Brain microvascular endothelial cell (primary cell): ENCODE results near the gene GSG1L.

ENCODE experiments used
- DNase-seq: peaks from one replicate; pipeline ENCODE4 v3.0.0-alpha.2; 2020
- H3K27ac ChIP-seq: fragments of 250-450 bp; sonication (Bioruptor Pico); 2 replicates; pipeline ENCODE4 v1.5.1; 2020; ENCODE audit warnings: mild to moderate bottlenecking, moderate library complexity
- H3K27me3 ChIP-seq: fragments of 250-450 bp; sonication (Bioruptor Pico); replicated peaks from 2 replicates; pipeline ENCODE4 v1.5.1; 2020; ENCODE audit warnings: mild to moderate bottlenecking
- H3K36me3 ChIP-seq: fragments of 250-450 bp; sonication (Bioruptor Pico); replicated peaks from 2 replicates; pipeline ENCODE4 v1.5.1; 2020; ENCODE audit warnings: mild to moderate bottlenecking
- H3K4me3 ChIP-seq: 2 replicates; pipeline ENCODE4 v1.5.1; 2011; ENCODE audit warnings: low read depth, mild to moderate bottlenecking, control low read depth, low read length, moderate library complexity
- CTCF ChIP-seq: IDR thresholded peaks from 2 replicates; pipeline ENCODE4 v1.5.1; 2011; ENCODE audit warnings: low read depth, mild to moderate bottlenecking, moderate library complexity, low read length, control low read depth, inconsistent platforms; ENCODE audit errors: missing control alignments
- in situ Hi-C: cut with HindIII; loops from 2 replicates; pipeline ENCODE4 v1.10.0; 2017; ENCODE audit warnings: low sequenced_read_pairs, low pct_ligation_motif_present

Gene GSG1L

GRCh38 chr16:27841911-27842310 is 221.6 kb downstream of the GSG1L start:
- in situ Hi-C loops: no loop called here
- Histone ChIP-seq H3K27me3 (peaks cover 4% of the 10 kb centered on the region), H3K36me3 (no peaks in the 10 kb centered on the region), H3K4me3 (no peak overlapping the region), H3K27ac (no peak overlapping the region)
- TF ChIP-seq CTCF: no peak
- DNase-seq: no peak

GRCh38 chr16:27841061-27841801 is 222.3 kb downstream of the GSG1L start:
- in situ Hi-C loops: no loop called here

GRCh38 chr16:27840311-27841060 is 223.0 kb downstream of the GSG1L start:
- in situ Hi-C loops: no loop called here
- no peak for DNase-seq
- Histone ChIP-seq H3K36me3 (no peaks in the 10 kb centered on the region), H3K27ac (no peak overlapping the region), H3K27me3 (peaks cover 4% of the 10 kb centered on the region), H3K4me3 (no peak overlapping the region)
- no peak for TF ChIP-seq CTCF

More at GRCh38 chr16:27841061-27841801, 222.3 kb downstream of the GSG1L start:
- H3K27ac ChIP-seq: no peak overlapping the region
- H3K27me3 ChIP-seq: peaks cover 4% of the 10 kb centered on the region
- DNase-seq: no peak
- TF ChIP-seq CTCF: no peak
- H3K36me3 ChIP-seq: no peaks in the 10 kb centered on the region
- H3K4me3 ChIP-seq: no peak overlapping the region

- DNase-seq: peak; percentile 33
- Histone ChIP-seq H3K27me3 (peaks cover 4% of the 10 kb centered on the region), H3K27ac (no peak overlapping the region), H3K4me3 (no peak overlapping the region), H3K36me3 (no peaks in the 10 kb centered on the region)
- TF ChIP-seq CTCF: no peak
- in situ Hi-C loops: no loop called here
Observed at GRCh38 chr16:27839419-27839818, 224.1 kb downstream of the GSG1L start.

- Histone ChIP-seq H3K27ac (no peak overlapping the region), H3K36me3 (no peaks in the 10 kb centered on the region), H3K27me3 (peaks cover 4% of the 10 kb centered on the region), H3K4me3 (no peak overlapping the region)
- in situ Hi-C loops: no loop called here
- no peak for DNase-seq
- no peak for TF ChIP-seq CTCF
Observed at GRCh38 chr16:27838536-27839175, 224.9 kb downstream of the GSG1L start.
